HEK293 (cell line): ENCODE results near the gene TSEN54.

Experiments used
- BCL11B ChIP-seq: fragments of 450-650 bp; formaldehyde crosslinking; IDR thresholded peaks from 2 replicates; pipeline ENCODE4 v1.5.1; 2016; ENCODE audit warnings: low read depth, missing biosample characterization, missing genetic modification characterization
- CTCF ChIP-seq: fragments of 450-650 bp; formaldehyde crosslinking; IDR thresholded peaks from 2 replicates; pipeline ENCODE4 v1.5.1; 2016; ENCODE audit warnings: missing biosample characterization, missing genetic modification characterization
- PBX3 ChIP-seq: sonication (generic); formaldehyde crosslinking; IDR thresholded peaks from 2 replicates; pipeline ENCODE4 v1.8.1; 2022; ENCODE audit warnings: mild to moderate bottlenecking, moderate library complexity, missing genetic modification reagents
- ZBTB21 ChIP-seq: fragments of 450-650 bp; formaldehyde crosslinking; IDR thresholded peaks from 2 replicates; pipeline ENCODE4 v1.5.1; 2017; ENCODE audit warnings: missing biosample characterization, missing genetic modification characterization
- ZNF175 ChIP-seq: fragments of 450-650 bp; formaldehyde crosslinking; IDR thresholded peaks from 2 replicates; pipeline ENCODE4 v1.5.1; 2016; ENCODE audit warnings: missing biosample characterization, missing genetic modification characterization
- ZNF274 ChIP-seq, 2 experiments: fragments of 200-500 bp in 1 of 2; fragments of 450-650 bp in 1 of 2; sonication (Bioruptor generic) in 1 of 2; formaldehyde crosslinking in 1 of 2; IDR thresholded peaks; 2 replicates each; pipeline versions ENCODE4 v1.5.1 to v1.6.1; 2014 to 2016; ENCODE audit warnings: borderline replicate concordance in 1 of 2, inconsistent platforms in 1 of 2, low read length in 1 of 2, missing biosample characterization in 1 of 2, missing genetic modification characterization in 1 of 2
- ZNF350 ChIP-seq: fragments of 450-650 bp; formaldehyde crosslinking; IDR thresholded peaks from 2 replicates; pipeline ENCODE4 v1.5.0; 2017; ENCODE audit warnings: missing biosample characterization, mild to moderate bottlenecking, missing genetic modification characterization
- ZNF362 ChIP-seq: fragments of 450-650 bp; formaldehyde crosslinking; IDR thresholded peaks from 2 replicates; pipeline ENCODE4 v1.5.1; 2016; ENCODE audit warnings: missing biosample characterization, missing genetic modification characterization
- ZNF416 ChIP-seq: fragments of 450-650 bp; formaldehyde crosslinking; IDR thresholded peaks from 2 replicates; pipeline ENCODE4 v1.5.1; 2016; ENCODE audit warnings: missing biosample characterization, missing genetic modification characterization
- ZNF670 ChIP-seq: fragments of 450-650 bp; formaldehyde crosslinking; IDR thresholded peaks from 2 replicates; pipeline ENCODE4 v1.5.1; 2016; ENCODE audit warnings: missing biosample characterization, missing genetic modification characterization, low read depth
- ZNF768 ChIP-seq: fragments of 450-650 bp; formaldehyde crosslinking; IDR thresholded peaks from 2 replicates; pipeline ENCODE4 v1.5.1; 2018; ENCODE audit warnings: missing biosample characterization, mild to moderate bottlenecking, missing genetic modification characterization

- no peak for TF ChIP-seq CTCF (tag by site-specific recombination)
- no peak for TF ChIP-seq ZNF416
- TF ChIP-seq ZNF670 (tag by site-specific recombination) = no peak
- no peak for TF ChIP-seq PBX3 (CRISPR knock-in tag)
- TF ChIP-seq ZNF362 = no peak
- no peak for TF ChIP-seq ZNF768 (tag by site-specific recombination)
- no peak for TF ChIP-seq ZBTB21 (tag by site-specific recombination)
- no peak for TF ChIP-seq ZNF175 (tag by site-specific recombination)
- no peak for TF ChIP-seq ZNF274 (IDR thresholded peaks at IDR 0.05; ENCODE audit: low read length)
- TF ChIP-seq ZNF274 (tag by site-specific recombination; IDR thresholded peaks at IDR 0.05; ENCODE audit: borderline replicate concordance) = no peak
- no peak for TF ChIP-seq BCL11B
- no peak for TF ChIP-seq ZNF350
These were observed 55.5 kb downstream of the TSEN54 start for GRCh38 chr17:75571885-75572215.
